Measurements from ENCODE around the gene MTHFD2L. TPM values are rescaled to one million over a fixed set of nuclear protein-coding genes. Genes with fewer than 3 reads are reported as not detected.

The MTHFD2L gene
- polyA plus RNA-seq, 3 donors = 4.3 to 7.0 (median 4.8) TPM

- H3K4me2 ChIP-seq (replicated peaks; ENCODE audit: extremely low read depth, low read length, poor library complexity, severe bottlenecking) = no peak overlapping the region
- no peaks in the 10 kb centered on the region for H3K27me3 ChIP-seq (ENCODE audit: control insufficient read depth in 2 of 2, insufficient read depth in 2 of 2, low read length in 2 of 2)
- no peaks in the 10 kb centered on the region for H3K9me3 Mint-ChIP-seq
- WGBS (ENCODE audit: insufficient coverage) = 100% methylated on average over 2 of the region's 2 CpGs
- H3K9me3 ChIP-seq (replicated peaks in 1 of 2; ENCODE audit: control insufficient read depth in 1 of 2, insufficient read depth in 1 of 2, low read length in 2 of 2) = no peaks in the 10 kb centered on the region
- DNase-seq = no peak
- H3K36me3 Mint-ChIP-seq = no peaks in the 10 kb centered on the region
- H3K79me2 ChIP-seq (ENCODE audit: insufficient read depth, low read length) = no peaks in the 10 kb centered on the region
- no peak overlapping the region for H3K9ac ChIP-seq (ENCODE audit: insufficient read depth, low read length, poor library complexity, severe bottlenecking)
- H3K27me3 Mint-ChIP-seq (ENCODE audit: low read depth in 3 of 3) = no peaks in the 10 kb centered on the region
- intact Hi-C loops (cut with micrococcal nuclease) = loop anchor here in 1 of 2 donors (5.0 kb wide), 1 partner anchor 123 kb away; no protein-coding TSS in a partner anchor
- H2AFZ ChIP-seq (ENCODE audit: insufficient read depth, low read depth, low read length, poor library complexity, severe bottlenecking) = no peak overlapping the region
- H3K4me3 Mint-ChIP-seq = no peak overlapping the region
- no peaks in the 10 kb centered on the region for H4K20me1 ChIP-seq (ENCODE audit: insufficient read depth, low read length)
- no peaks in the 10 kb centered on the region for H3K4me1 ChIP-seq (ENCODE audit: control insufficient read depth in 1 of 2, insufficient read depth in 2 of 2, low read length in 2 of 2)
- H3K27ac Mint-ChIP-seq = no peak overlapping the region
- no peaks in the 10 kb centered on the region for H3K4me1 Mint-ChIP-seq
- no peaks in the 10 kb centered on the region for H3K36me3 ChIP-seq (replicated peaks in 1 of 2; ENCODE audit: control insufficient read depth in 1 of 2, insufficient read depth in 2 of 2, low read length in 2 of 2)
- TF ChIP-seq CTCF (IDR thresholded peaks at IDR 0.05) = no peak
- no peak overlapping the region for H3K27ac ChIP-seq (ENCODE audit: low read depth in 1 of 2, low read length in 2 of 2)
- H3K4me3 ChIP-seq (replicated peaks in 1 of 3; ENCODE audit: low read depth in 2 of 3, low read length in 3 of 3) = no peak overlapping the region
These were observed 31.0 kb downstream of the MTHFD2L start for GRCh38 chr4:74188912-74189311.

GRCh38 chr4:74189331-74190043, 31.6 kb downstream of the MTHFD2L start:
- Histone ChIP-seq H3K9ac (ENCODE audit: insufficient read depth, low read length, poor library complexity, severe bottlenecking) (no peak overlapping the region), H3K4me2 (replicated peaks; ENCODE audit: extremely low read depth, low read length, poor library complexity, severe bottlenecking) (no peak overlapping the region), H3K36me3 (replicated peaks in 1 of 2; ENCODE audit: control insufficient read depth in 1 of 2, insufficient read depth in 2 of 2, low read length in 2 of 2) (no peaks in the 10 kb centered on the region), H3K27me3 (ENCODE audit: control insufficient read depth in 2 of 2, insufficient read depth in 2 of 2, low read length in 2 of 2) (no peaks in the 10 kb centered on the region), H2AFZ (ENCODE audit: insufficient read depth, low read depth, low read length, poor library complexity, severe bottlenecking) (no peak overlapping the region), H3K9me3 (replicated peaks in 1 of 2; ENCODE audit: control insufficient read depth in 1 of 2, insufficient read depth in 1 of 2, low read length in 2 of 2) (no peaks in the 10 kb centered on the region), H3K27ac (ENCODE audit: low read depth in 1 of 2, low read length in 2 of 2) (no peak overlapping the region), H3K79me2 (ENCODE audit: insufficient read depth, low read length) (no peaks in the 10 kb centered on the region), H4K20me1 (ENCODE audit: insufficient read depth, low read length) (no peaks in the 10 kb centered on the region), H3K4me1 (ENCODE audit: control insufficient read depth in 1 of 2, insufficient read depth in 2 of 2, low read length in 2 of 2) (no peaks in the 10 kb centered on the region), H3K4me3 (replicated peaks in 1 of 3; ENCODE audit: low read depth in 2 of 3, low read length in 3 of 3) (no peak overlapping the region)
- no peak overlapping the region for H3K4me3 Mint-ChIP-seq
- no peaks in the 10 kb centered on the region for H3K36me3 Mint-ChIP-seq
- no peaks in the 10 kb centered on the region for H3K9me3 Mint-ChIP-seq
- peak; percentile 83 for TF ChIP-seq CTCF (IDR thresholded peaks at IDR 0.05)
- H3K27me3 Mint-ChIP-seq (ENCODE audit: low read depth in 3 of 3) = no peaks in the 10 kb centered on the region
- no peaks in the 10 kb centered on the region for H3K4me1 Mint-ChIP-seq
- peak; percentile 45 to 68 (median 68) for DNase-seq
- WGBS (ENCODE audit: insufficient coverage) = no CpG with 5 or more reads among the region's 2 CpGs
- H3K27ac Mint-ChIP-seq = no peak overlapping the region
- intact Hi-C loops (cut with micrococcal nuclease) = loop anchor here (5.0 to 10.0 kb wide), 2 partner anchors 123 to 125 kb away; no protein-coding TSS in a partner anchor

Data from CD14-positive monocyte (primary cell).